Mucosa of gallbladder (tissue), 1 donor: Measurements from ENCODE around the gene ANKRD9. TPM values are rescaled to one million over a fixed set of nuclear protein-coding genes. Genes with fewer than 3 reads are reported as not detected.
A peak's percentile ranks its signal among the peaks of the same experiment; 100 is the strongest.

Experiments used
- DNase-seq: peaks from one replicate; pipeline ENCODE4 v3.0.0-alpha.2; 2020; ENCODE audit warnings: low spot score
- total RNA-seq: library from RNA; stranded (reverse); gene quantifications from one replicate; pipeline ENCODE4 v1.2.1, GENCODE V29; 2021
- donor health status: DM: no; HTN: no; CAD: no.

Gene ANKRD9
- total RNA-seq, 1 donor from 2014 or later = 72.1 TPM

DNA sequence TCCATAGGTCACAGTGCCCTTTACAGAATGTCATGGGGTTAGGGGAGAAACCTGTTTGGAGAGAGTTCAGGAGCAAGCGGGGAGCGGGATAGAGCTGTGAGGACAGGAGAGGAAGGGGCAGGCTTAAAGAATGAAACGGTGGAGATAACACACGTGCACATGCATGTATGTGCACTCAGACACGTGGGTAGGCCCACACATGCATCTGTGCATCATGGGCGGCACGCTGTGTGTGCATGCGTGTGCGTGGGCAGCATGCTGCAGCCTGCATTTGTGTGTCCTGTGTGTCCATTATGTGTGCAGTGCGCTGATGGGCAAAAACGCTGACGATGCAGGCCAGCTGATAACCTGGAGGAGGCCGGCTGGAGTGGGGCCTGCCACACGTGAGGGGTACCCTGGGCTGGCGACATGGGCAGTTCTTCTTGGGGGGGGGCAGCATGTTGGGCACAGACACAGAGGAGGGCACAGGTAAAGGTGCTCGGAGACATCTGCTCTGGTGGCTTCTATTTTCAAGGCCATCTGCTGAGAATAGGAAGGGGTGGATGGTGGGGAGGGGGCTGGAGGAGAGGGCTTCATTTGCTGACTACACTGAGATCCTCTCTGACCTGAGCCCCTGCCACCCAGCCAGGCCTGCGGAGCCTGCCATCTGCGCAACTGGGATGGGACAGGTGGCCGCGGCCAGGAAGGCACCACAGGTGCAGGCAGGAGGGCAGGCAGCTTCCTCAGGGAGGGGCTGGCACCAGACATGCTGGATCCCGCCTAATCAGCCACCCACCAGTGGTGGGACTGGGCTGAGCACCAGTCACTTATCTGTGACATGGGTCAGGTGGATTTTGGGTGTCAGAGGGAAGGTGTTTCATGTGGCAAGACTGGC, 4.6 kb upstream of the ANKRD9 start:
- no peak for DNase-seq

DNA sequence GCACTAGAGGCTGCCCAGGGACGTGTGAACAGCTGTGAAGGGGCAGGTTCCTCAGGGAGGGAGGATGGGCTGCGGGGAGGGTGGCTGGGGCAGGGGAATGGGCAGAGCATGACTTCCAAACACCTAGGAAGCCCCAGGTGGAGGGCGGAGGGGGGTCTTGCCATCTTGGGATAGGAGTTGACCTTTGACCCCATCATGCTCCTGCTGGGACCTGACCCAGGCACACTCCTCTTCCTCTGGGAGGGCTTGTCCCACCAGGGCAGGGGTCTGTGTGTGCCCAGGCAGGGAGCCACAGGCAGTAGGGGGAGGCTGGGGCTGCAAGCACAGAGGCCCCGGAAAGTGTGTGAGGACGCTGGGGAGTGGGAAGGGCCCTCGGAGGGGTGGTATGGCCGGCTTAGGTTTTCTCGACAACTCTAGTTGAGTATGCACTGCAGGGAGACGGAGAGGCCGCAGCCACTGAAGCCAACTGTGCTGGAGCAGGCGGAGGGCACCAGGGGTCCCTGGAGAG, 3.3 kb upstream of the ANKRD9 start:
- DNase-seq = no peak

DNA sequence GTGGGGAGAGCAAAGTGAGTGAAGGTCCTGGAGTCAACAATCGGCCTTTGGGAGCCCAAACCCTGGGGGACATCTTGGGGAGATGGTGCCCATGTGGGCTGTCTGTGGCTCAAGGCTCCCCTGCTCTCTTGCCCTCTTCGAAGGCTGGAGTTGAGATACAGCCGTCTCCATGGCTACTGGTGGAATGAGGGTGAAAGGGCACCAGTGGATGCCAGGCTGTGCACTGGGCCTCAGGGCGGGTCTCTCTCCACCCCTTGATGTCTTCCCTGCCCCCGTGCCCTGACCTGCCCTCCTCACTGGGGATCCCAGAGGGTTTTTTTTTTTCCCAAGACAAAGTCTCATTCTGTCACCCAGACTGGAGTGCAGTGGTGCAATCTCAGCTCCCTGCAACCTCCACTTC, 2.0 kb upstream of the ANKRD9 start:
- DNase-seq = no peak

DNA sequence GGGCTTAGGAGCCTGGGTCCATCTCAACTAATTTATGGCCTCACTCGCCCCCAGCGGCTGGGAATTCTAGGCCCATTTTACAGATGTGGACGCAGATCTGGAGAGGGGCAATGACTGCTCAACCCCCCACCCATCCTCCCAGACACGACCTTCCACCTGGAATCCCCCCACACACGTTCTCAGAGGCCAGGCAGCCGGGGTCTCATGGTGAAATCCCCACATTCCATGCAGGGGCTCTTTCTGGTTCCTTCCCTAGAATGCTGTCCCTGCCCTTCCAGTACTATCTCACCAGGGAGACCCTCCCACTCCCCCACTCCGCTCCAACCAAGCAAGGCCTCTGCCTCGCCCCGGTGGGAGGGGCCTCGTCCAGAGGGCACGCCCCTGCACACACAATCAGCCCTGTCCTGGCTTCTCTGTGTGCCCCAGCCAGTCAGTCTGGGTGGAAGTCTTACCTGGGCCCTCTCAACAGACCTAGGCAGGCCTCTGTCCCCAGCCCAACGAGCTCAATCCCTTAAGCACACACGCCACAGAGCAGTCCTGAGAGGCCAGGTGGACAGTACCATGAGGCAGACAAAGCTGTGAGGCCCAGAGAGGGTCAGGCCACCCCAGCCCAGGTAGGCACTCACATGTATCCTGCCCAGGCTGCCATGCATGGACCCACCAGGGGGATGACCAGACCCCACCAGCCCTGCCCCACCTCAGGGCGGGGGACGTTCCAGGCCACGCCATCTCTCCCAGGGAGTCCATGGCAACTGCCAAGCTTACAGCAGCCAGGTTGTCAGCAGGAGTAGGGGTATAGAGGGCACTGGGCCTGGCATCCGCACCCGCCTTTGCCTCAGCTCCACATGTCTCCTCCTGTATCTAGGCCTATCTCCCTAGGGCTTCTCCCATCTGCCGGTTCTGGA, 1.3 kb upstream of the ANKRD9 start:
- peak; percentile 42 for DNase-seq

DNA sequence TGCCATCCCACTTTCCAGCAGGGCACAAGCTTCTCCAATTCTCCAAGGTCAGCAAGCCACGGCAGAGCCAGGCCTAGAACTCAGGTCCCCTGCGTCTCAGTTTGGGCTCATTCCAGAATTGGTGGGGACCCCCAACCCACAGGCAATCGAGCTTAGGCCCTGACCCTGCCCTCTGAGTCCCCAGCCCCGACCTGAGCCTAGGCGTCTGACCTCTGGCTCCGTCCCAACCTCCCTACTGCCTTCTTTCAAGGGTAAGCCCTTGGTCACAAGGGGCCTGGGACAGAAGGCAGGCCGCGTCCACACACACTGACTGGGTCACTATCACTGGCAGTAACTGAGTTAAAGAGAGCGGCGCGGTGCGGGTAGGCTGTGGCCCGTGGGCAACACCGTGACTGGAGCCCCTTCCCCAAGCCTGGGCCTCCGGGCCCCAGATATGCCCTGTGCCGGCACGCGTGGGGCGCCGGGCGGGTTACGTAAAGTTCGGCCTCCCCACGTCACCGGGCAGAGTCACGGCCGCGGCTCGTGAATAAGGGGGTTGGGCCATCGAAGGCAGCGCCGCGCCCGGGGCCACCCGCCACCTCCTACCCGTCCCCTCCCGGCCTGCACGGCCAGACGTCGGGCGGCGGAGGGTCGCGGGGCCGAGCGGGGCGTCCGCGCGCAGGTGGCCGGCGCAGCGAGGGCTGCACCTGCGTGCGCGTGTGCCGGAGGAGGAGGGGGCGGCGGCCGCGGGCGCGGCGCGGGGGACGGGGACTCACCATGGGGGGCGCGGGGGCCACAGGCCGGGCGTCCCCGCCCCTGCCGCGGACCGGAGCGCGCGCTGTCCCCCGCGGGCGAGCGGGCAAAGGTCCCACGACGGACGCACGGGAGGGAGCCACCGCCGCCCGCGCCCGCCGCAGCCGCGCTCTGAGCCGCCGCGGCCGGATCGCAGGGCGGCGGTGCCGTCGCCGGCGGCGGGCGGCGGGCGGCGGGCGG, 516 bp downstream of the ANKRD9 start:
- peak; percentile 45 for DNase-seq

DNA sequence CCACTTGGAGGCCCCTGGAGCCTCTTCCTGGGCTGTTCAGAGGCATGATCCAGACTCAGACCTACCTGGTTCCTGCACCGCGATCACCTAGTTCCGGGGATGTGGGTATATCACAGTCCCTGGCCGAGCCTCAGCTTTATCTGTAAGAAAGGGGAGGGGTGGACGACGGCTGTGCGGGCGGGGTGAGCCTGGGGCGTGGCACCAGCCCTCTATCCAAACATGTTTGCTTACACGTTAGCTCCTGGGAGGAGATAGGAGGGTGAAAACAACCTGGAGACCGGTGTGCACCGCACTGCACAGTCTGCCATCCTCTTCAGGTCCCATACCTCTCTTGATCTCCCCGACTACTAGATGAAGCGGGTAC, 1.2 kb downstream of the ANKRD9 start:
- peak; percentile 62 for DNase-seq

DNA sequence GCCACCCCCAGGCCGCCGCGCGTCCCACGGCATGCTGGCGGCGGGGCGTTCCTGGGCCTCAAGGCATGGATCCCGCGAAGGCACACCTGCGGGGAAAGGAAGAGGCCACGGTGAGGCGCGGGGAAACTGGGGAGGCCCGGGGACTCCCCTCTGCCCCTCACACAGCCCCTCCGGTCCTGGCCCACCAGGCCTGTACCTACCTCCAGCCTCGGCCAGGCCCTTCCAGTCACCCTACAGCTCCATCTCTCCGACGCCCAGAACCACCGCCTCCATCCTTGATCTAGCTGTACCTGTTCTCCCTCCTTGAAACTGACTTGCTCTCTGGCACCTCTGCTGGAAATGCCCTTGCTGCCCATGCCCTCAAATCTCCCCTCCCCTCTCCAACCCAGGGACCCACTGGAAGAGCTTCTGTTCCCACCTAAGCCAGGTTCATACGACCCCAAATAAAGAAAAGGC, 1.7 kb downstream of the ANKRD9 start:
- no peak for DNase-seq

DNA sequence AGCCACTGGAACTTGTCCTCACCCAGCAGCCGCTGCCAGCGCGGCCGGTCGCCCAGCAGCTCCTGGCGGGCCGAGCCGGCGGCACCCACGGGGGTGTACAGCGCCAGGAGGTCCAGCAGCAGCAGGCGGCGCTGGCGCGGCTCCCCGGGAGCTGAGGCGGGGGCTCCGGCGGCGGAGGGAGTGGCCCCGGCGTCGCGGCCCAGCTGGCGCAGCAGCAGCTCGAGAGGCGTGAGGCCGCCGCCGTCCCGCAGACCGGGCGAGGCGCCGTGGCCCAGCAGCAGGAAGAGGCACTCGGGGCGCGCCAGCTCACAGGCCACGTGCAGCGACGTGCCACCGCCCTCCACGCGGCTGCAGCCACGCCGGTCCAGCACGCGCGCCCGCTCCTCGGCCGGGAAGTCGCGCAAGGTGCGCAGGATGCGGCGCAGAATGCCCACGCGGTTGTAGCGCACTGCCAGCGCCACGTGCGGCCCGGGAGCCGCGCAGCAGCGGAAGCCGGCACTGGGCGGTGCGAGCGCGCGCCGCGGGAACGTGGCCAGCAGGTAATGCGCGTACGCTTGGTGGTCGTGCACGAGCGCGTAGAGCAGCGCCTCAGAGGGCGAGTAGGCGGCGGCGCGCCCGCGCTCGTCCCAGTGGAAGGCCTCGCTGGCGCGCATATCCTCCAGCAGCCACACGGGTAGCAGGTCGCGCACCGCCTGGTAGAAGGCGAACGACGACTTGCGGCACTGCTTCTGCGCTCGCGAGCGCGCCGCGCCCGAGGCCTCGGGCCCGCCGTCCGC, 2.3 kb downstream of the ANKRD9 start:
- no peak for DNase-seq

DNA sequence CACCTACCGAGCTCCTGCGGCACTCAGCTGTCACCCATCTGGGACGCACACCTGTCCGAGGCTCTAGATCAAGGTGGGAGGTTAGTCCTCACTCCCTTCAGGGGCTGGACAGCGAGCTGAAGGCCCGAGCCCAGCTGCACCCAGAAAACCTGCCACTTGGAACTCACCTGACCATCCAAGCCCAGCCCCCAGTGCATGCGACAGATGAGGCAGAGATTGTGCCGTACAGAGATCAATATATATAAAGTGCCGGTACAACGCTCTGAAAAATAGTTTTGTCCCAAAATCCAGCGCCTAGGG, 3.0 kb downstream of the ANKRD9 start:
- DNase-seq = no peak

DNA sequence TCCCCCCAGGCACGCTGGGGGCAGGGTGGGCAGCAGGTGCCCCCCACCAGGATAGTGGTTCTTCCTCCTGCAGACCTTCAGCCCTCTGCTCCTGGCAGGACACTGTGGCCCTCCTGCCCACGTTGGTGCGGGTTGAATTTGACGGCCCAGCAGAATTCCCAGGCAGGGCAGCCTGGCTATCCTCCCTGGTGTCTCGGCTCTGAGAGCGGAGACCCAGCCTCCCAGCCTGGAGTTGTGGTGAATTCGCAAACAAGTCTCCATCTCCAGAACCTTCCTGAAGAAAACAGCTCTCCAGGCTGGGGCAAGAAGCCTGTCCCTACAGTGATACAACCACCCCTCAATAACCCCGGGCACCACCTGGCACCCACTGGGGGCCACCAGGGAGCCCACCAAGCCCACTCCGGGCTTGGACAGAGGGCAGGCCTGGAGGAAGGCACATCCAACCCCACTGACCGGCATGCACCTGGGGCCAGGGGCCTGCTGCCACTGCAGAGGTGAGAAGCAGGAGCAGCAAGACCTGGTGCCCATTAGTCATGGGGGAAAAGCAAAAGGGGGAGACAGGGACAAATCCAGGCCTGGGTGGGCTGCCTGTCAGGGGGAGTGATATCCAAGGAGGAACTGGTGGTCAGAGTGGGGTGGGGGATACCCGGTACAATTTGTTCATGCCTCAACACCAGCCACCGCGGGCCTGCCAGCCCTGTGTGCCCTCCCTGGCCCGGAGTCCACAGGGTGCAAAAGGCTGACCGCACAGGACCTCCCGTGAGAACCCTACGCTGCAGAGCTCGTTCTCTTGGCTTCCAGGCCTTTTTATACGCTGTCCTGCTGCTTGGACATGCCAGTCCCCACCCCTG, 3.6 kb downstream of the ANKRD9 start:
- no peak for DNase-seq

DNA sequence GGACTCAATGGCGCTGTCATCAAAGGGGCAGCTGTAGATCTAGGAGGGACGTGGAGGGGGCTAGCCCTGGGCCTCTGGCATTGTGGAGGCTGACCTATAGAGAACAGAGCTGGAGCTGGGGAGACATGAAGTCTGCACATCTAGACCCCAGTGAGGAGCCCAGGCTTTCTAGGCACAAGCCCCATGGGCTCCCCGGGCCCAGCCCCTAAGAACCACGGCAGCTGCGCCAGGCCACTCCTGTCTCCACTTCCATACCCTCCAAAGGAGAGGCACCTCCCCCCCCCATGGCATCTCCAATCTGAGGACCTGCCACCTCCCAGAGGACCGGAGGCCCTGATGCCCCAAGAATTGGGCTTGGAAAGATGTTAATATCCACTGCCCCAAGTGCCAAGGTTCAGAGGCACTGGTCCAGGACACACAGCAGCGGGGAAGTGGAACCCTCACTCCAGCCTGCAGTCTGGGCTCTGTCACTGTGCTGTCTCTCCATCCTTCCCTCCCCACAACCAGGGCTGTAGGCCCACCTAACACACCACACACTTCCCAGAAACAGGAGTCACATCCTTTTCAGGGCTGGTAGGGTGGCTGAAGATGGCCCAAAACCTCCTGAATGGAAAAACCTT, 4.5 kb downstream of the ANKRD9 start:
- no peak for DNase-seq

DNA sequence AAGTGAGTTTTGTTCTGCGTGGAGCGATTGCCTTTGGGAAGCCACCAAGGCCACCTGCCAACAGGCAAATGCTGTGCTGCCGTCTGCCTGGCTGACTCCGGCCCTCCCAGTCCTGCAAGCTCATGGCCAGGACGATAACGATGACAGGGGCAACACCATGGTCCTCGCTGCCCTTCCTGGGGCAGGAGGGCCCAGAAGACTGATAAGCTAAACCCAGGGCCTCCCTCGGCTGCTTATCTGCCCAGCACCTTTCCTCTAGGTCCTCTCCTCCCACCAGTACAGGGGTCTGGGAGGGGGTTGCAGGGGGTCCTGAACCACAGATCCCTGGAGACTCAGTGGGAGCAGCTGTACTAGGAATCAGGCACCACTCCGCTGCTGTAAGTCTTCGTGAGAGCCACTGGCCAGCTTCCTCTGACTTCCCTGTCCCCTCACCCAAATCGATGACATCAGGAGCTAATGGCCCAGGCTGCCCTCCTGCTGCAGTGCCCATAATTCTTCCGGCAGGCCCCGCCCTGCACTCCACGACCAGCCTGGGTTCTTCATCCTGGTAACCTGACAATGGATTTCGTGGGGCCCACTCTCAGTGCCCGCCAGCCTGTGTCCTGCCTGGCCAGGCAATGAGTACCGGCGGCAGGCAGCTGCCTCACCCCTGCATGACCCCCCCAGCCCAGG, 5.1 kb downstream of the ANKRD9 start:
- DNase-seq = no peak

DNA sequence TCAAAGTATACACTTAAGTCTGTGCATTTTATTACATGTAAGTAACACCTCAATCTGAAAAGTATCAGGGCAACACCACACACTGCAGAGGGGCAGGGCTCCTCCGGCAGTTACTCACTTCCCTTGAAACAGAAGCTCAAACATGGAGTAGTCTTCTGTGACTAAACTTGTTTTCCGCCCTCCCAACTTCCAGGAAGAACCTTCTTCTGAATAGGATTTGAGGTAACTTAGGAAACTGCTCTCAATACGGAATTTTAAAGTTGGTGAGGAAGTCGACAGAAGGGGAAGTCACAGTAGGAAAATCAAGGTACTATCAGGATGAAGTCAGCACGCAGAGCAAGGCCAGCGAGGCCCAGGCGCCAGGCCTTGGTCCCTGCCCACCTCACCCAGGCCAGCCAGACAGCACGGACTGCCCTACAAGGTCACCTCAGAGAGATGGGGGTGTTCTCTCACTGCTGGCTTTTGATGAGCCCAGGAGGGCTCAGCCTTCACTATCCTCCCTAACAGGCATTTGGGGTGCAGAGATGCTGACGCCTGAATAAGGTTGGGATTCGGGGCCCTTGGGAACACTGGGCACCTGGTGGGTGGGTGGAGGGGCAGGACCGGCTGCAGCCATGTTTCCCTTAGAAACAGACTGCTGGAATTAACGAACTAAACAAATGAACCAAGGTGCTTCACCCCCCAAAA, 5.8 kb downstream of the ANKRD9 start:
- DNase-seq = no peak

DNA sequence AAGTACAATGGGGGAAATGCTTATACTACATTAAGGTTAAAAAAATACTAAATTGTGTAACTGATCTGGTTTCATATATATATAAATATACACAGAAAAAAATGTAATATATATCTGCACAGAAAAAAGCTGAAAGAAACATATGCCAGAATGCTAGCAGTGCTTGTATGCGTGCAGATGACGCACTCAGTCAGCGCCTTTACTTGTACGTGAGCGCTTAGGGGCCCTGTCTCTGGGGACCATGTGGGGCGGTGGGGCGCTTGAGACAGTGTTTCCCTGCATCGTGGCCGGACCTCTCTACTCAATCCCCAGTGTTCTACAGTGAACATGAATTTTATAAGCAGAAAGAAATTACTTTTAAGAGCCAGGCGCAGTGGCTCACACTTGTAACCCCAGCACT, 7.0 kb downstream of the ANKRD9 start:
- DNase-seq = no peak

DNA sequence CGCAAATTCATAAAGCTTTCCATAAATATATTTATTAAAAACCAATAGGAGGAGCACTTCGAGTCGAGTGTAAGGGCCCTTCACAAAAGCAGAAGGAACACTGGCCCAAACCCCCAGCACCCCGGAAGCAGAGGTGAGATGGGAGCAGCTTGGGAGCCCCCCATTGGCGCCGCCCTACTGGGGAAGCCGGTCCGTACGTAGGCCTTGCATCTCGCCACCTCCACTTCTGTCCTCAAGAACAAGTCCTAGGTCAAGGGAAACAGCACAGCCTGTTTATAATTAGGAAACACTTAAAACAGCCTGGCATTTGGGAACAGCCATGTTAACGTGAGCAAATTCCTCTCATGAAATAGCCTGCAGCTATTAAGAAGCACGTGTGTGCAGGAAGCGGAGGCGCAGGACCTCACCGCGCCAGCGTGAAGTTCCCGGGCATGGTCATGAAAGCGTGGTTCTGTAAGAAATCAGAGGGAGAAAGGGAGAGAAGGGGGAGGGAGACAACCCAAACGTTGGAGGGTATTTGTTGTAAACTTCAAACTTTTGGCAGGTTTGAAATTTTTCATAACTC, 7.7 kb downstream of the ANKRD9 start:
- DNase-seq = no peak

DNA sequence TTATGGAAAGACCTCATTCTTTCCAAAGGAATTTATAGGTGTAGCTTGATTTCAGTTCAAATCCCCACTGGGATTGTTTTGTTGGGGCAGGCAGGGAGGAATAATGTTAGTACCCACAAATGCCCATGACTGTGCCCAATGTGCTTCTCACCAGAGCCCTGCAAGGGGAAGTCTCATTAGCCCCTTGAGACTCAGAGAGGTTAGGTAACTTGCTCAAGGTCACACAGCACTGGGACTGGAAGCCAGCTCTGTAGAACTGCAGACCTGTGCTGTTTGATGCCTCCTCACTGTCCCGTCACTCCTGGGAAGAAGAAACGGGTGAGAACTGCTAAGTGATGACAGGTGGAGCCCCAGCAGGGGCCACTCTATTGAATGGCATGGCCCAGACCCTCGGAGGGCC, 8.9 kb downstream of the ANKRD9 start:
- no peak for DNase-seq

DNA sequence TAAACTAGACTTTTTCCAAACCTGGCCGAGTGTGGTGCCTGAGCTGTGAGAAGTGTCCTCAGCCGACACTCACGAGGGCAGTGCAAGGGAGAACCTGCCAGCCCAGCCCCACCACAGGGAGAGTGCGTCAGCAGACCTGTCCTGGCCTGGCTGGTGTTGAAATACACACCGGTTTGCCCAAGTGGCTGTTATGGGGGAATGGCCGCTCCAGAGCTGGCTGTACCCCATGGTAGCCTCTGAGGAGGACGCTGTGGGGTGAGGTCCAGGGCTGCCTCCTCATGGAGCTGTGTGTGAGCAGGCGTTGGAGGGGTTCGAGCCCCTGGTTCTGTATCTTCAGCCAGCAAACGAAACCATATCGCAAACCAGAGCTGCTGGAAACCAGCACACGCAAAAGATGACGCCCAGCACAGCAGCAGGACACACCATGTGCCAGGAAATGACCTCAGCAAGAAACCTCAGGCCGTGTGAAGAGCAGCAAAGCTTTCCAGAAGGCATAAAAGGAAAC, 9.4 kb downstream of the ANKRD9 start:
- peak; percentile 71 for DNase-seq
